Psoas muscle (tissue), 8 donors: ENCODE results near the gene DUSP16. TPM values are rescaled to one million over a fixed set of nuclear protein-coding genes. Genes with fewer than 3 reads are reported as not detected.
"Not testable (repeated sequence)": the region's sequence is repeated elsewhere in the genome, so short reads cannot be mapped to it uniquely, and the experiment has no call there.

Experiments used
- ATAC-seq, 4 donors: fragments of 200-7000 bp; cut with Tn5 transposase; one replicate each; pipeline ENCODE4 v1.9.1; 2020; ENCODE audit warnings: moderate library complexity in 3 of 4, mild to moderate bottlenecking in 2 of 4
- DNase-seq, 2 donors: peaks; one replicate each; pipeline ENCODE4 v3.0.0-alpha.2; 2020
- H3K27ac ChIP-seq: fragments of 200-600 bp; one replicate; pipeline ENCODE4 v1.8.0; 2022
- H3K27me3 ChIP-seq, 3 donors: fragments of 200-600 bp in 1 of 3; one replicate each; pipeline versions ENCODE4 v1.6.1 to v1.8.0; 2013 to 2022; ENCODE audit warnings: low read length in 2 of 3, mild to moderate bottlenecking in 2 of 3, moderate library complexity in 1 of 3; ENCODE audit not compliant: insufficient read depth in 3 of 3
- H3K36me3 ChIP-seq, 2 donors: fragments of 200-600 bp in 1 of 2; one replicate each; pipeline versions ENCODE4 v1.6.1 to v1.8.0; 2013 to 2022; ENCODE audit warnings: low read depth in 1 of 2, mild to moderate bottlenecking in 1 of 2, moderate library complexity in 1 of 2; ENCODE audit not compliant: insufficient read depth in 1 of 2
- H3K4me1 ChIP-seq: fragments of 200-600 bp; one replicate; pipeline ENCODE4 v1.8.0; 2022
- H3K4me3 ChIP-seq: fragments of 200-600 bp; one replicate; pipeline ENCODE4 v1.8.0; 2022; ENCODE audit warnings: mild to moderate bottlenecking
- H3K9me3 ChIP-seq: fragments of 200-600 bp; one replicate; pipeline ENCODE4 v1.8.0; 2022
- CTCF ChIP-seq: fragments of 200-600 bp; IDR thresholded peaks from one replicate; pipeline ENCODE4 v1.8.0; 2022; ENCODE audit warnings: antibody characterized with exemption
- WGBS, 3 donors: extraction: QIAGEN DNeasy Blood & Tissue Kit; methylation state at CpG; one replicate each; pipeline versions ENCODE4 v1.1.6 to v1.1.7; 2013; 5-methylcytosine and 5-hydroxymethylcytosine counted together
- intact Hi-C, 2 donors: fragments of 100-400 bp; cut with DNase I; formaldehyde crosslinking; loops; one replicate each; pipeline versions ENCODE4 v1.11.0 to v1.14.2; 2022
- polyA plus RNA-seq, 3 donors: library from polyadenylated mRNA; stranded (reverse); fragments of 200-250 nt; gene quantifications; one replicate each; pipeline ENCODE4 v1.2.3, GENCODE V29; 2013
- total RNA-seq, 4 donors: library from RNA; stranded (reverse); fragmentation: NEBNext Ultra II Directional in 2 of 4; extraction: Animal tissue kit (Norgen Biotek cat#: 25700) in 2 of 4; gene quantifications; one replicate each; pipeline versions ENCODE4 v1.2.1 to v1.2.4, GENCODE V29; 2021 to 2023
- donor health status: healthy with polysubstance abuse.
- donor health status: DM: no; HTN: no; CAD: no; lungs with moderate emphysema.
- donor health status: Bipolar disorder and iron deficiency.
- donor health status: healthy.
- donor health status: DM: yes; HTN: yes; CAD: no.
- donor health status: DM: no; HTN: no; CAD: no.
- donor health status: DM: no; HTN: no; CAD: no.
- donor health status: DM: yes; HTN: yes; CAD: no.

The DUSP16 gene
- total and polyA plus RNA-seq, 7 donors, result 3.3 to 23.8 (median 14.2) TPM

GRCh38 chr12:12604740-12605139, 42.1 kb upstream of the DUSP16 start:
- ATAC-seq (no peak), DNase-seq (no peak)
- TF ChIP-seq CTCF, result no peak
- intact Hi-C loops, result no loop called here
- H3K27ac ChIP-seq, result no peak overlapping the region
- no peaks in the 10 kb centered on the region for H3K9me3 ChIP-seq
- H3K27me3 ChIP-seq, result no peaks in the 10 kb centered on the region
- WGBS, 3 donors, result 85 to 88% (median 88%) methylated on average over 5 of the region's 5 CpGs
- no peaks in the 10 kb centered on the region for H3K4me1 ChIP-seq
- no peak overlapping the region for H3K4me3 ChIP-seq
- no peaks in the 10 kb centered on the region for H3K36me3 ChIP-seq

GRCh38 chr12:12600659-12601058, 38.0 kb upstream of the DUSP16 start:
- 76 to 86% (median 81%) methylated on average over 8 of the region's 8 CpGs for WGBS, 3 donors
- intact Hi-C loops, result no loop called here

GRCh38 chr12:12599750-12600643, 37.3 kb upstream of the DUSP16 start:
- Histone ChIP-seq H3K27ac (no peak overlapping the region), H3K4me3 (no peak overlapping the region), H3K4me1 (no peaks in the 10 kb centered on the region), H3K36me3 (no peaks in the 10 kb centered on the region), H3K9me3 (no peaks in the 10 kb centered on the region), H3K27me3 (no peaks in the 10 kb centered on the region)
- ATAC-seq, result no peak
- intact Hi-C loops, result no loop called here
- TF ChIP-seq CTCF, result no peak
- 71 to 74% (median 73%) methylated on average over 9 of the region's 9 CpGs for whole genome bisulfite sequencing, 3 donors
- DNase-seq, result no peak

More at GRCh38 chr12:12600659-12601058, 38.0 kb upstream of the DUSP16 start:
- DNase-seq, result no peak
- no peak for ATAC-seq
- H3K4me1 ChIP-seq, result no peaks in the 10 kb centered on the region
- no peak overlapping the region for H3K4me3 ChIP-seq
- no peak for TF ChIP-seq CTCF
- no peaks in the 10 kb centered on the region for H3K27me3 ChIP-seq
- no peak overlapping the region for H3K27ac ChIP-seq
- no peaks in the 10 kb centered on the region for H3K9me3 ChIP-seq
- H3K36me3 ChIP-seq, result no peaks in the 10 kb centered on the region

GRCh38 chr12:12598864-12599263, 36.2 kb upstream of the DUSP16 start:
- intact Hi-C loops, result no loop called here
- Histone ChIP-seq H3K4me1 (no peaks in the 10 kb centered on the region), H3K4me3 (no peak overlapping the region), H3K27me3 (no peaks in the 10 kb centered on the region), H3K27ac (no peak overlapping the region), H3K36me3 (no peaks in the 10 kb centered on the region), H3K9me3 (no peaks in the 10 kb centered on the region)
- no peak for DNase-seq
- no peak for ATAC-seq
- WGBS, 3 donors, result 72 to 85% (median 77%) methylated on average over 3 of the region's 3 CpGs
- no peak for TF ChIP-seq CTCF

GRCh38 chr12:12596598-12596997, 33.9 kb upstream of the DUSP16 start:
- H3K27me3 ChIP-seq, DNase-seq, ATAC-seq, H3K9me3 ChIP-seq, H3K27ac ChIP-seq, H3K36me3 ChIP-seq, intact Hi-C loops, H3K4me1 ChIP-seq, H3K4me3 ChIP-seq: not testable (repeated sequence)
- 77 to 91% (median 86%) methylated on average over 3 of the region's 3 CpGs for WGBS, 3 donors

GRCh38 chr12:12595929-12596328, 33.3 kb upstream of the DUSP16 start:
- H3K4me3 ChIP-seq, H3K4me1 ChIP-seq, H3K36me3 ChIP-seq, intact Hi-C loops, DNase-seq, H3K27ac ChIP-seq, H3K9me3 ChIP-seq, ATAC-seq, H3K27me3 ChIP-seq: not testable (repeated sequence)
- WGBS, 3 donors, result 89 to 94% (median 92%) methylated on average over 2 of the region's 2 CpGs
